Body of pancreas (tissue), 4 donors: ENCODE measurements around the gene CDK14. TPM values are rescaled to one million over a fixed set of nuclear protein-coding genes. Genes with fewer than 3 reads are reported as not detected.
A peak's percentile ranks its signal among the peaks of the same experiment; 100 is the strongest.

Experiments
- ATAC-seq: fragments of 150-250 bp; one replicate; pipeline ENCODE4 v1.9.1; 2016
- DNase-seq, 4 donors: peaks; one replicate each; pipeline ENCODE4 v3.0.0-alpha.2; 2019
- H3K27ac ChIP-seq, 4 donors: fragments of 200-600 bp; sonication (generic); 1 replicate in 3 of 4; 2 replicates in 1 of 4; pipeline versions ENCODE4 v1.5.1 to v1.6.1; 2016 to 2019; ENCODE audit warnings: mild to moderate bottlenecking in 1 of 4, mixed read lengths in 1 of 4, moderate library complexity in 1 of 4
- H3K27me3 ChIP-seq, 2 donors: fragments of 200-600 bp; sonication (generic); one replicate each; pipeline ENCODE4 v1.6.0; 2016; ENCODE audit warnings: mild to moderate bottlenecking in 1 of 2
- H3K36me3 ChIP-seq, 2 donors: fragments of 200-600 bp; sonication (generic); replicated peaks in 1 of 2; 2 replicates each; pipeline ENCODE4 v1.5.1; 2016; ENCODE audit warnings: low read depth in 2 of 2; ENCODE audit not compliant: insufficient read depth in 1 of 2
- H3K4me1 ChIP-seq: fragments of 200-600 bp; sonication (generic); one replicate; pipeline ENCODE4 v1.6.0; 2016
- H3K4me3 ChIP-seq, 2 donors: fragments of 200-600 bp; sonication (generic); 1 replicate in 1 of 2; 2 replicates in 1 of 2; pipeline ENCODE4 v1.5.1; 2016 to 2019
- H3K9me3 ChIP-seq, 3 donors: fragments of 200-600 bp; sonication (generic); 1 replicate in 2 of 3; 2 replicates in 1 of 3; pipeline ENCODE4 v1.5.1; 2016
- POLR2A ChIP-seq, 3 donors: fragments of 450-650 bp; IDR thresholded peaks; one replicate each; pipeline ENCODE4 v1.6.1; 2016; ENCODE audit warnings: antibody characterized with exemption in 3 of 3, mild to moderate bottlenecking in 2 of 3
- WGBS, 2 donors: methylation state at CpG; one replicate each; pipeline ENCODE4 v1.1.5; 2017; 5-methylcytosine and 5-hydroxymethylcytosine counted together
- intact Hi-C: fragments of 100-400 bp; cut with DNase I; formaldehyde crosslinking; loops from one replicate; pipeline ENCODE4 v1.15.1; 2023
- total RNA-seq, 2 donors: library from RNA; depleted of rRNA; stranded (reverse); fragments of >200 nt; gene quantifications; one replicate each; pipeline ENCODE4 v1.1.0, GENCODE V29; 2016
- TF ChIP-seq, protein P1 (sequence below), 7 experiments: fragments of 450-650 bp in 4 of 7; fragments of 200-600 bp in 3 of 7; sonication (generic) in 3 of 7; IDR thresholded peaks; one replicate each; pipeline ENCODE4 v1.5.1; 2016 to 2019; ENCODE audit warnings: antibody characterized with exemption in 7 of 7

Gene CDK14
- total RNA-seq, 2 donors from 2014 or later = 21.8 to 35.6 TPM

GRCh38 chr7:90988516-90988915 is 392.4 kb downstream of the CDK14 start:
- Histone ChIP-seq H3K9me3 (no peaks in the 10 kb centered on the region), H3K4me1 (peaks cover 6% of the 10 kb centered on the region), H3K4me3 (no peak overlapping the region), H3K27ac (no peak overlapping the region), H3K36me3 (no peaks in the 10 kb centered on the region), H3K27me3 (no peaks in the 10 kb centered on the region)
- TF ChIP-seq POLR2A (IDR thresholded peaks at IDR 0.05) = no peak
- TF ChIP-seq, protein P1, sequence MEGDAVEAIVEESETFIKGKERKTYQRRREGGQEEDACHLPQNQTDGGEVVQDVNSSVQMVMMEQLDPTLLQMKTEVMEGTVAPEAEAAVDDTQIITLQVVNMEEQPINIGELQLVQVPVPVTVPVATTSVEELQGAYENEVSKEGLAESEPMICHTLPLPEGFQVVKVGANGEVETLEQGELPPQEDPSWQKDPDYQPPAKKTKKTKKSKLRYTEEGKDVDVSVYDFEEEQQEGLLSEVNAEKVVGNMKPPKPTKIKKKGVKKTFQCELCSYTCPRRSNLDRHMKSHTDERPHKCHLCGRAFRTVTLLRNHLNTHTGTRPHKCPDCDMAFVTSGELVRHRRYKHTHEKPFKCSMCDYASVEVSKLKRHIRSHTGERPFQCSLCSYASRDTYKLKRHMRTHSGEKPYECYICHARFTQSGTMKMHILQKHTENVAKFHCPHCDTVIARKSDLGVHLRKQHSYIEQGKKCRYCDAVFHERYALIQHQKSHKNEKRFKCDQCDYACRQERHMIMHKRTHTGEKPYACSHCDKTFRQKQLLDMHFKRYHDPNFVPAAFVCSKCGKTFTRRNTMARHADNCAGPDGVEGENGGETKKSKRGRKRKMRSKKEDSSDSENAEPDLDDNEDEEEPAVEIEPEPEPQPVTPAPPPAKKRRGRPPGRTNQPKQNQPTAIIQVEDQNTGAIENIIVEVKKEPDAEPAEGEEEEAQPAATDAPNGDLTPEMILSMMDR (IDR thresholded peaks at IDR 0.05) = no peak
- WGBS, 2 donors = 26% methylated on average over 1 of the region's 1 CpG
- DNase-seq (peak in 2 of 4 donors; percentile 12 to 32), ATAC-seq (peak; percentile 38)
- intact Hi-C loops = no loop called here

DNA sequence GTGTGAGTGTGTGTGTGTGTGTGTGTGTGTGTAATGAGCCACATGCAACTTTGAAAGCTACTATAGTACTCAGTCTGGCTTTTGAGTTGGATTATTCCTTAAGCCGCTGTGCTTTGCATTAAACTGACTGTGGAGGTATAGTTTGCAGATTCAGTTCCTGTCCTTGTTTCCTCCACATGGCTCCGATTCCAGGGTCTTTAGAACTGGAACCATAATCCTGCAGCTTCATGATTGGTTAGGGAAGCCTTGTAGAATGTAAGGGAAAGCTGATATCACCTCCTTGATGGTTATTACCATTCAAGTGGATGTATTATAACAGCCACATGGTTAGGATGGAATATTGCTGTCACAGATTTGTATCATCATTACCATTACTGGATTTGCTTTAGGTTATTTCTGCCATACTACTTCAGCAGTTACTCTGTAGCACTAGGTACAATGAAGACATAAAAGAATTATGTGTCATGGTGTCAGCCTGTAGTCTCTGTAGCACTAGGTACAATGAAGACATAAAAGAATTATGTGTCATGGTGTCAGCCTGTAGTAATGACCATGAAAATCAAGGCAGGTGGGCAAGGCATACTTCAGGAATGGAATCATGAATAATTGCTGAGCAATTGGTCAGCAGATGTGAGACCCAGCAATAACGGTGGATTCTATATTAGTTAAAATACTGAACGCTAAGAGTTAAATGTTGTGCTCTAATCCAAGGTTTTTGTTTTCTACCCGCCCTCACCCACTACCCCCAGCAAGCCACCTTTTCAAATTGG is 393.1 kb downstream of the CDK14 start:
- no peak for DNase-seq
- 90 to 93% methylated on average over 5 of the region's 5 CpGs for WGBS, 2 donors
- no peak for ATAC-seq
- Histone ChIP-seq H3K27ac (no peak overlapping the region), H3K36me3 (no peaks in the 10 kb centered on the region), H3K9me3 (no peaks in the 10 kb centered on the region), H3K27me3 (no peaks in the 10 kb centered on the region), H3K4me1 (peaks cover 6% of the 10 kb centered on the region), H3K4me3 (no peak overlapping the region)
- intact Hi-C loops = no loop called here
- no peak for TF ChIP-seq POLR2A (IDR thresholded peaks at IDR 0.05)
- TF ChIP-seq, protein P1 (IDR thresholded peaks at IDR 0.05) = no peak

- DNase-seq = no peak
- no peak for ATAC-seq
- 89 to 98% methylated on average over 2 of the region's 2 CpGs for WGBS, 2 donors
- TF ChIP-seq POLR2A (IDR thresholded peaks at IDR 0.05) = no peak
- TF ChIP-seq, protein P1 (IDR thresholded peaks at IDR 0.05) = no peak
- intact Hi-C loops = no loop called here
- no peaks in the 10 kb centered on the region for H3K27me3 ChIP-seq
- no peaks in the 10 kb centered on the region for H3K4me1 ChIP-seq
- no peaks in the 10 kb centered on the region for H3K9me3 ChIP-seq
- no peaks in the 10 kb centered on the region for H3K36me3 ChIP-seq
- H3K27ac ChIP-seq = no peak overlapping the region
- no peak overlapping the region for H3K4me3 ChIP-seq
Observed at GRCh38 chr7:90994121-90994520, 398.0 kb downstream of the CDK14 start.

DNA sequence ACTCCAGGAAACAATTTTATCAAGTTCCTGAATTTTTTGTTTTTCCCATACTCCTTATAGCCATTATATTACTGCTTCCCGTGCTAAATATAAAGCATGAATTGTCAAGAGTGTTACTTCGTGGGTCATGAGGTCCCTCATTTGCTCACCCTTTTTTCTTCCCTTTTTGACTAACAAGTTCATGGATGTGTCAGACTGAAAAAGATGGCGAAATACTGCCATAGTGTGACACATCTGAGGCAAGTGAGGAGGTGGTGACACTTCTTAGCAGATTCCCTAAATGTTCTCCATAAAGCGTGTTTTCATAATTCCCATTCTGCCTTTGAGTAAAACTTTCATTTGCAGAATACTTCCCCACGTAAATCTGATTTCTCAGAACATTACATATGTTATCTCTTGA is 398.5 kb downstream of the CDK14 start:
- Histone ChIP-seq H3K9me3 (no peaks in the 10 kb centered on the region), H3K27ac (no peak overlapping the region)

More for the DNA sequence above, 398.5 kb downstream of the CDK14 start:
- ATAC-seq = no peak
- no peaks in the 10 kb centered on the region for H3K27me3 ChIP-seq
- TF ChIP-seq POLR2A (IDR thresholded peaks at IDR 0.05) = no peak
- TF ChIP-seq, protein P1 (IDR thresholded peaks at IDR 0.05) = no peak
- no peak overlapping the region for H3K4me3 ChIP-seq
- intact Hi-C loops = no loop called here
- DNase-seq = no peak
- H3K4me1 ChIP-seq = no peaks in the 10 kb centered on the region
- 90 to 95% methylated on average over 5 of the region's 5 CpGs for WGBS, 2 donors
- no peaks in the 10 kb centered on the region for H3K36me3 ChIP-seq
